Parathyroid adenoma (tissue), 2 donors: ENCODE measurements around the gene ABCB9.
A peak's percentile ranks its signal among the peaks of the same experiment; 100 is the strongest.

ENCODE experiments used
- H2AFZ ChIP-seq: fragments of 300-600 bp; sonication (generic); one replicate; pipeline ENCODE4 v1.7.0; 2017; ENCODE audit warnings: antibody characterized with exemption, mild to moderate bottlenecking
- H3K27ac ChIP-seq: fragments of 300-600 bp; sonication (generic); one replicate; pipeline ENCODE4 v1.7.0; 2017
- H3K27me3 ChIP-seq: fragments of 300-600 bp; sonication (generic); one replicate; pipeline ENCODE4 v1.7.0; 2017; ENCODE audit warnings: low read length; ENCODE audit not compliant: control insufficient read depth, insufficient read depth
- H3K36me3 ChIP-seq: fragments of 300-600 bp; sonication (generic); one replicate; pipeline ENCODE4 v1.7.0; 2017; ENCODE audit warnings: low read length; ENCODE audit not compliant: control insufficient read depth, insufficient read depth
- H3K4me1 ChIP-seq: fragments of 300-600 bp; sonication (generic); one replicate; pipeline ENCODE4 v1.7.0; 2017; ENCODE audit warnings: control low read depth
- H3K4me2 ChIP-seq: fragments of 300-600 bp; sonication (generic); one replicate; pipeline ENCODE4 v1.7.0; 2017; ENCODE audit warnings: low read length
- H3K4me3 ChIP-seq: fragments of 300-600 bp; sonication (generic); one replicate; pipeline ENCODE4 v1.7.0; 2017; ENCODE audit warnings: low read depth, low read length
- H3K79me2 ChIP-seq: fragments of 300-600 bp; sonication (generic); one replicate; pipeline ENCODE4 v1.7.0; 2017; ENCODE audit warnings: control low read depth
- H3K9ac ChIP-seq: fragments of 300-600 bp; sonication (generic); one replicate; pipeline ENCODE4 v1.7.0; 2017; ENCODE audit warnings: mild to moderate bottlenecking
- H3K9me3 ChIP-seq: fragments of 300-600 bp; sonication (generic); one replicate; pipeline ENCODE4 v1.7.0; 2017; ENCODE audit warnings: low read length; ENCODE audit not compliant: control insufficient read depth
- TF ChIP-seq, protein P1 (sequence below): fragments of 300-600 bp; sonication (generic); IDR thresholded peaks from one replicate; pipeline ENCODE4 v1.7.0; 2017; ENCODE audit warnings: antibody characterized with exemption, mild to moderate bottlenecking
- donor health status: primary hyperparathyroidism.

The ABCB9 gene

DNA sequence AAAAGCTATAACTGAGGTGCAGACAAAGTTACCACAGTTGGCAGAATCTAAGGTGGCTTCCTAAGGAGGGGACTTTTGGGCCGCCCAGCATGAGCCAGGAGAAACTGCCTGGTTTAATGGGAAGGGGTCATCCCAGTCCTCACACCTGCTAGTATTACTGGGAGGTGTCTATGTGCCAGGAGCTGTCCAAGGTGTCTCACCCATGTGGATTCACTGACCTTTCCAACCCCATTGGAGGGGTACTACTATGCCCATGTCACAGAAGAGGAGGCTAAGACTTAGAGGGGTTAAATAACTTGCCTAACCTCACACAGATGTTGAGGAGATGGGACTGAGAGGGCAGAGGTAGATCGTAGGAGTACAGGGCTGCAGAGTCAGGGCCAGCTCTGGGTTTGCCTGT is 10.2 kb downstream of the ABCB9 start:
- Histone ChIP-seq H3K9ac (no peak overlapping the region), H3K27me3 (no peaks in the 10 kb centered on the region), H3K36me3 (no peaks in the 10 kb centered on the region), H3K79me2 (peaks cover 6% of the 10 kb centered on the region), H3K4me2 (no peak overlapping the region), H3K4me3 (no peak overlapping the region), H3K9me3 (no peaks in the 10 kb centered on the region), H3K27ac (no peak overlapping the region), H3K4me1 (no peaks in the 10 kb centered on the region), H2AFZ (no peak overlapping the region)
- TF ChIP-seq, protein P1, sequence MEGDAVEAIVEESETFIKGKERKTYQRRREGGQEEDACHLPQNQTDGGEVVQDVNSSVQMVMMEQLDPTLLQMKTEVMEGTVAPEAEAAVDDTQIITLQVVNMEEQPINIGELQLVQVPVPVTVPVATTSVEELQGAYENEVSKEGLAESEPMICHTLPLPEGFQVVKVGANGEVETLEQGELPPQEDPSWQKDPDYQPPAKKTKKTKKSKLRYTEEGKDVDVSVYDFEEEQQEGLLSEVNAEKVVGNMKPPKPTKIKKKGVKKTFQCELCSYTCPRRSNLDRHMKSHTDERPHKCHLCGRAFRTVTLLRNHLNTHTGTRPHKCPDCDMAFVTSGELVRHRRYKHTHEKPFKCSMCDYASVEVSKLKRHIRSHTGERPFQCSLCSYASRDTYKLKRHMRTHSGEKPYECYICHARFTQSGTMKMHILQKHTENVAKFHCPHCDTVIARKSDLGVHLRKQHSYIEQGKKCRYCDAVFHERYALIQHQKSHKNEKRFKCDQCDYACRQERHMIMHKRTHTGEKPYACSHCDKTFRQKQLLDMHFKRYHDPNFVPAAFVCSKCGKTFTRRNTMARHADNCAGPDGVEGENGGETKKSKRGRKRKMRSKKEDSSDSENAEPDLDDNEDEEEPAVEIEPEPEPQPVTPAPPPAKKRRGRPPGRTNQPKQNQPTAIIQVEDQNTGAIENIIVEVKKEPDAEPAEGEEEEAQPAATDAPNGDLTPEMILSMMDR, result no peak

DNA sequence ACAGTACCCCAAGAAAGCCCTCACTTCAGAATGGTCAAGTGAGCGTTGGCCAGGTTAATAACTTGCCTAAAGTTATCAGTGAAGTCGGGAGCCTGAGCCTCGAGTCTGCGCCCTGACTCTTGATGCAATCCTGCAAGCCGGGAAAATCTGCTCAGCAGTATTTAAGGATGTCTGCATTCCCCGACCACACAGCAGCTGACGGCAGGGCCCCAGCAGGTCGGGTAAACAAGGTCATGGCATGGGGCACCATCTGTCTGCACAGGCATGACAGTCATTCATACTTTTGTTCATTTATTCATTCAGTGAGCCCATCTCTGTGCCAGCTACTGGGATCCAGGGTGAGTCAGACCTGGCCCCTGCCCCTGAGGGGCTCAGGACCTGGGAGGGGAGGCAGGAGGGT is 11.1 kb downstream of the ABCB9 start:
- Histone ChIP-seq H3K36me3 (no peaks in the 10 kb centered on the region), H3K4me1 (no peaks in the 10 kb centered on the region), H3K4me2 (no peak overlapping the region), H3K27me3 (no peaks in the 10 kb centered on the region), H2AFZ (no peak overlapping the region), H3K9me3 (no peaks in the 10 kb centered on the region), H3K4me3 (no peak overlapping the region), H3K27ac (no peak overlapping the region), H3K9ac (no peak overlapping the region), H3K79me2 (peaks cover 6% of the 10 kb centered on the region)
- TF ChIP-seq, protein P1, result no peak

DNA sequence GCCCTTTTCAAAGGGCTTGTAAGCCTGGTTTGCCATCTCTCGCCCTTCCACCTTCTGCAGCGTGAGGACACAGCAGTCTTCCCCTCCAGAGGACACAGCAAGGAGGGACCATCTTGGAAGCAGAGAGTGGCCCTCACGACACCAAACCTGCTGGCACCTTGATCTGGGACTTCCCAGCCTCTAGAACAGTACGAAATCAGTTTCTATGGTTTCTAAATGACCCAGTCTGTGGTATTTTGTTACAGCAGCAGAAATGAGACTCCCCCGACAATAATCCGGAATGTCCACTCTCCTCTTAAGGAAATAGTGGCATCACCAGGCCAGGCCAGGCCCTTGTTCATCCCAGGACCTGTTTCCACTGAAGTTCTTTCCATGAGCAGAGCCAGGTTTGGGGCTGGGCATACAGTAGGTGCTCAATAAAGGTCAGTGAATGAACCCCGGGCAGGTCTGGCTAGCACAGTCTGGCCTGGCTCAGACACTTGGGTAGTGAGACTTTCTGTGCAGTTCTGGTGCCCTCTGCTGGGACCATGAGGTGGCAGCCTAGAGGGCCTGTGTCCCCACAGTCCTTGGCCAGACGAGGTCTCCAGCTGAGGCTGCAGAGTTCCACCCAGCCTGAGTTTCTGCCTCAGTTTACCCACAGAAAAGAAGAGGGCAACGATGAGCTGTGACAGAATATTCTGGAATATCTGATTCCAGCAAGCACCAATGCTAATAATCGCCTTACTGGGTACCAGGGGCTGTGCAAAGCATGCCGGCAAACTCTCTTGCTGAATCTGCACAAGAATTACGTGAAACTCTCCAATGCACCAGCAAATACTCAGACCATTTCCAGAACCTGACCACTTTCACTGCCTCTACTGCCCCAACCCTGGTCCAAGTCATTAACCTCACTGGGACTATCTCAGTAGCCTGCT is 14.0 kb downstream of the ABCB9 start:
- no peak overlapping the region for H3K9ac ChIP-seq

DNA sequence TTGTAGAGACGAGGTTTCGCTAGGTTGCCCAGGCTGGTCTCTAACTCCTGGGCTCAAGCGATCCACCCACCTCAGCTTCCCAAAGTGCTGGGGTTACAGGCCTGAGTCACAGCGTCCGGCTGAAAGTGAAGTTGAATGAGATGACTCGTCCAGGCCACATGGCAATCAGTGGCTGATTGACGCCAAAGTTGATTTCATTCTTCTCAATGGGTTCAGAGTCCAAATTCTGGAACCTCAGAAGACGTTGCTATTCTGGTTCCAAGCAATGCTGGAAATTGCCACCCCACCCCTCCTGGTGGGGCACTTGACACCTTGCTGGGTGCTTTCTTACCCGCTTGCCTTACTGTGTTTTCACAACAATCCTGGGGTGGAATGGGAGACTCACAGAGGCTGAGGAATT is 14.9 kb downstream of the ABCB9 start:
- Histone ChIP-seq H3K4me3 (no peak overlapping the region), H3K27me3 (no peaks in the 10 kb centered on the region), H3K36me3 (no peaks in the 10 kb centered on the region), H3K4me2 (no peak overlapping the region), H3K4me1 (no peaks in the 10 kb centered on the region), H3K79me2 (peaks cover 6% of the 10 kb centered on the region), H3K9ac (no peak overlapping the region), H3K27ac (no peak overlapping the region), H3K9me3 (no peaks in the 10 kb centered on the region), H2AFZ (no peak overlapping the region)
- TF ChIP-seq, protein P1, result no peak

More for the DNA sequence above, 14.0 kb downstream of the ABCB9 start:
- H3K36me3 ChIP-seq, result no peaks in the 10 kb centered on the region
- H3K4me3 ChIP-seq, result no peak overlapping the region
- H3K79me2 ChIP-seq, result peaks cover 6% of the 10 kb centered on the region
- no peak overlapping the region for H2AFZ ChIP-seq
- TF ChIP-seq, protein P1, result peak; percentile 84
- no peaks in the 10 kb centered on the region for H3K27me3 ChIP-seq
- H3K4me2 ChIP-seq, result no peak overlapping the region
- H3K9me3 ChIP-seq, result no peaks in the 10 kb centered on the region
- H3K4me1 ChIP-seq, result no peaks in the 10 kb centered on the region
- no peak overlapping the region for H3K27ac ChIP-seq
